HG03432 (cell line): Measurements from ENCODE around the gene AGAP2.

ENCODE experiments used
- ATAC-seq: cut with Tn5 transposase; IDR thresholded peaks from one replicate; pipeline ENCODE4 v1.9.1; 2021; ENCODE audit warnings: mild to moderate bottlenecking, moderate library complexity; ENCODE audit not compliant: unreplicated experiment

Gene AGAP2

GRCh38 chr12:57769594-57769993 is 31.1 kb upstream of the AGAP2 start:
- no peak for ATAC-seq

GRCh38 chr12:57767876-57768275 is 29.3 kb upstream of the AGAP2 start:
- no peak for ATAC-seq

GRCh38 chr12:57767305-57767698 is 28.8 kb upstream of the AGAP2 start:
- no peak for ATAC-seq

- ATAC-seq: no peak
These were observed 28.1 kb upstream of the AGAP2 start, which contains the start of gene CYP27B1 for GRCh38 chr12:57766464-57767304. TSS of gene CYP27B1 (minus strand) at chr12:57767078. CDS start at chr12:57767041, 37 bp downstream.

- ATAC-seq: no peak
These were observed 27.3 kb upstream of the AGAP2 start for GRCh38 chr12:57765698-57766463.

GRCh38 chr12:57765003-57765697 is 26.6 kb upstream of the AGAP2 start:
- ATAC-seq: peak; percentile 72

GRCh38 chr12:57764662-57765002 is 26.1 kb upstream of the AGAP2 start:
- ATAC-seq: peak; percentile 2

- no peak for ATAC-seq
These were observed 25.5 kb upstream of the AGAP2 start for GRCh38 chr12:57763881-57764661.

- ATAC-seq: no peak
These were observed 23.9 kb upstream of the AGAP2 start for GRCh38 chr12:57762463-57762862.

- no peak for ATAC-seq
These were observed 23.0 kb upstream of the AGAP2 start for GRCh38 chr12:57761391-57761998.

- no peak for ATAC-seq
These were observed 21.9 kb upstream of the AGAP2 start for GRCh38 chr12:57760347-57760982.

- no peak for ATAC-seq
These were observed 20.9 kb upstream of the AGAP2 start for GRCh38 chr12:57759360-57759980.

GRCh38 chr12:57758552-57759359 is 20.2 kb upstream of the AGAP2 start:
- ATAC-seq: no peak

- no peak for ATAC-seq
These were observed 19.2 kb upstream of the AGAP2 start for GRCh38 chr12:57757771-57758170.

GRCh38 chr12:57756406-57757341 is 18.1 kb upstream of the AGAP2 start:
- peak; percentile 20 for ATAC-seq

- no peak for ATAC-seq
These were observed 17.2 kb upstream of the AGAP2 start for GRCh38 chr12:57755454-57756372.

GRCh38 chr12:57755194-57755453 is 16.6 kb upstream of the AGAP2 start:
- no peak for ATAC-seq
